Stimulated activated naive CD8-positive, alpha-beta T cell treated with anti-CD3 and anti-CD28 coated beads, Interleukin-15, Interleukin-2, amounts not matched to agents 100 ng/mL and 50 ng/mL, for 24 hours (primary cell): ENCODE data around the gene CDK6.

Experiments used
- H3K27ac Mint-ChIP-seq: one replicate; pipeline ENCODE4 v1.8.0; 2021; ENCODE audit warnings: mild to moderate bottlenecking, mixed read lengths
- H3K27me3 Mint-ChIP-seq: one replicate; pipeline ENCODE4 v1.8.0; 2021; ENCODE audit warnings: mixed read lengths
- H3K36me3 Mint-ChIP-seq: one replicate; pipeline ENCODE4 v1.8.0; 2021; ENCODE audit warnings: low read depth, mixed read lengths
- H3K4me1 Mint-ChIP-seq: one replicate; pipeline ENCODE4 v1.8.0; 2021; ENCODE audit warnings: low read depth, mixed read lengths
- H3K4me3 Mint-ChIP-seq: one replicate; pipeline ENCODE4 v1.8.0; 2021; ENCODE audit warnings: mild to moderate bottlenecking, mixed read lengths
- H3K9me3 Mint-ChIP-seq: one replicate; pipeline ENCODE4 v1.8.0; 2021; ENCODE audit warnings: mixed read lengths

The CDK6 gene

GRCh38 chr7:92720604-92721350 lies 115.6 kb downstream of the CDK6 start:
- H3K27ac Mint-ChIP-seq: peak overlapping the region; percentile 40
- H3K4me1 Mint-ChIP-seq: peaks cover 77% of the 10 kb centered on the region
- H3K9me3 Mint-ChIP-seq: no peaks in the 10 kb centered on the region
- no peaks in the 10 kb centered on the region for H3K27me3 Mint-ChIP-seq
- no peak overlapping the region for H3K4me3 Mint-ChIP-seq
- peaks cover 98% of the 10 kb centered on the region for H3K36me3 Mint-ChIP-seq

- Mint-ChIP-seq H3K4me3 (peak overlapping the region; percentile 83), H3K36me3 (peaks cover 92% of the 10 kb centered on the region), H3K27ac (peak overlapping the region; percentile 97), H3K9me3 (no peaks in the 10 kb centered on the region), H3K27me3 (no peaks in the 10 kb centered on the region), H3K4me1 (peaks cover 79% of the 10 kb centered on the region)
These were observed 118.2 kb downstream of the CDK6 start for GRCh38 chr7:92717993-92718716.

DNA sequence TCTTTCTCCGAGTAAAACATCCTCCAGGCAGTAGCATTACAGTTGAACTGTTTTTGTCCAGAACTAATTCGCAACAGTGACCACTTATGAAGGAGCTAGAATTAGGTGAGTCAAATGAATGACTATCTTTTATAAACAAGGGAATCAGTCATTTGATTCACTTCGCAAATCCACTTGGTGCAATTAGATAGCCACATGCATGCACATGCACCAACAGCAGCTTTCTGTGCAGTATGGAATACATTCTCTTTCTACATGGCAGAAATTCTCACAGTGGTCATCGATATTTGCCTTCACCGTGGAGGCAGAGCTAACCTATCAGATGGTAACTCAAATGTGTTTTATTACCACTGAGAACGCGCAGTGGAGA lies 118.8 kb downstream of the CDK6 start:
- H3K9me3 Mint-ChIP-seq: no peaks in the 10 kb centered on the region
- H3K27ac Mint-ChIP-seq: peak overlapping the region; percentile 97
- peak overlapping the region; percentile 83 for H3K4me3 Mint-ChIP-seq
- peaks cover 87% of the 10 kb centered on the region for H3K36me3 Mint-ChIP-seq
- H3K4me1 Mint-ChIP-seq: peaks cover 73% of the 10 kb centered on the region
- no peaks in the 10 kb centered on the region for H3K27me3 Mint-ChIP-seq

DNA sequence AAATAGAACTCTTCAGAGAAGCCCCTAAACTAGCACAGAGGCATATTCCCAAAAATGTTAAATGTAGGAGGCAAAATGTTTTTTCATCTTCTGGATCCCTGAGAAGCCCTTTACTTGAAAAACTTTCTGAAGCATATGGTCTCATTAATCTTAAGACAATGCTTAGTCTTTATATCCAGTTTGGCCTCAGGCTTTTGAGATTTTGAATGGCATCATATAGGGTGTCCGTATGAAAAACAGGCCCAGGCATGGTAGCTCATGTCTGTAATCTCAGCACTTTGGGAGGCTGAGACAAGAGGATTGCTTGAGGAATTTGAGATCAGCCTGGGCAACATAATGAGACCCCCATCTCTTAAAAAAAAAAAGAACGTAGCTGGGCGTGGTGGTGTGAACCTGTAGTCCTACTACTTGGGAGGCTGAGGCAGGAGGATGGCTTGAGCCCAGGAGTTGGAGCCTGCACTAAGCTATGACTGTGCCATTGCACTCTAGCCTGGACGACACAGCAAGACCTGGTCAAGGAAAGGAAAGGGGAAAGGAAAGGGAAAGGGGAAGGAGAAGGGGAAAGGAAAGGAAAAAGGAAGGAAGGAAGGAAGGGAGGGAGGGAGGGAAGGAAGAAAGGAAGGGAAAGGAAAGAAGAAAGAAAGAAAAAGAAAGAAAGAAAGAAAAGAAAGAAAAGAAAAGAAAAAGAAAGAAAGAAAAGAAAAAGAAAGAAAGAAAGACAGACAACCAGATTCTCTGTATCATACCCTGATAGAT lies 119.4 kb downstream of the CDK6 start:
- peak overlapping the region; percentile 83 for H3K4me3 Mint-ChIP-seq
- H3K27ac Mint-ChIP-seq: peak overlapping the region; percentile 97
- H3K9me3 Mint-ChIP-seq: no peaks in the 10 kb centered on the region
- H3K4me1 Mint-ChIP-seq: peaks cover 67% of the 10 kb centered on the region
- peaks cover 81% of the 10 kb centered on the region for H3K36me3 Mint-ChIP-seq
- H3K27me3 Mint-ChIP-seq: no peaks in the 10 kb centered on the region

DNA sequence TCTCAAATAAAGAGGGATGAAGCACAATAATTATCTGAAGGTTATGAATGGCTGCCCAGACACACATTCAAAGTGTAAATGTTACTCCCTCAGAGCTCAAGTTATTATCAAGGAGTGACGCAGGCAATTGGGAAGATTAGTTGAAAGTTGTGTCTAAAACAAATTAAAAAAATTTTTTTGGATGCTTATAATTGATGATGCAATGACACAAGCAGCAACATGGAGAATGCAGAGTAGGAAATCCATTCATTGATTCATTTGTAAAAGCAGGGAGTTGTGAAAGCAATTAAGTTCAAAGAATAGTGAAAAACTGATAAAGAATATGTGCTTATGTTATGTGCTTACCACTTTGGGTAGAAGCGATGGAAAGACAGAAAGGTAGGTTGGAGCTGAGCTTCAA lies 120.4 kb downstream of the CDK6 start:
- Mint-ChIP-seq H3K4me1 (peaks cover 62% of the 10 kb centered on the region), H3K27me3 (no peaks in the 10 kb centered on the region), H3K27ac (peak overlapping the region; percentile 24), H3K36me3 (peaks cover 70% of the 10 kb centered on the region), H3K9me3 (no peaks in the 10 kb centered on the region), H3K4me3 (no peak overlapping the region)

GRCh38 chr7:92714767-92715166 lies 121.6 kb downstream of the CDK6 start:
- Mint-ChIP-seq H3K36me3 (peaks cover 69% of the 10 kb centered on the region), H3K4me3 (no peak overlapping the region), H3K4me1 (peaks cover 62% of the 10 kb centered on the region), H3K9me3 (no peaks in the 10 kb centered on the region), H3K27me3 (no peaks in the 10 kb centered on the region), H3K27ac (no peak overlapping the region)

GRCh38 chr7:92714280-92714679 lies 122.1 kb downstream of the CDK6 start:
- no peaks in the 10 kb centered on the region for H3K27me3 Mint-ChIP-seq

GRCh38 chr7:92709912-92710311 lies 126.5 kb downstream of the CDK6 start:
- H3K27ac Mint-ChIP-seq: peak overlapping the region; percentile 58
- H3K9me3 Mint-ChIP-seq: no peaks in the 10 kb centered on the region
- peaks cover 59% of the 10 kb centered on the region for H3K36me3 Mint-ChIP-seq
- H3K27me3 Mint-ChIP-seq: no peaks in the 10 kb centered on the region
- peaks cover 63% of the 10 kb centered on the region for H3K4me1 Mint-ChIP-seq
- H3K4me3 Mint-ChIP-seq: no peak overlapping the region

More at GRCh38 chr7:92714280-92714679, 122.1 kb downstream of the CDK6 start:
- peak overlapping the region; percentile 64 for H3K27ac Mint-ChIP-seq
- H3K36me3 Mint-ChIP-seq: peaks cover 67% of the 10 kb centered on the region
- H3K4me3 Mint-ChIP-seq: no peak overlapping the region
- no peaks in the 10 kb centered on the region for H3K9me3 Mint-ChIP-seq
- peaks cover 61% of the 10 kb centered on the region for H3K4me1 Mint-ChIP-seq

DNA sequence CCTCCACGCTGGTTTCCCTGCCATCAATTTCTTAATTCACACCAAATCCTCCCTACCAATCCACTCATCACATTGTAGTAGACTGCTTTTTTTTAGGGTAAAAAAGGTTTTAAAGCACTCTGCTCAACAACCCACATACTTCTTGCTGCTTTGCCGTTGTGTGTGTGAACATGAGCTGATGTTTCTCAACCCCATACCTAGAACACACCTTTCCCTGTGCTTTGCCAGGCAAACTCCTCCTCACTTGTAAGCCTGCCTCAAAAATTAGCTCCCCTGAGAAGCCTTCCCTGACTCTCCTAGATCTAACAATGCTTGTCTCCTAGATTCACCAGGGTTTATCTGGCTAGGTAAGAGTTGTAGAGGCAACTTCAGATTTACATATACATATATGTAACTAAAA lies 127.2 kb downstream of the CDK6 start:
- Mint-ChIP-seq H3K9me3 (no peaks in the 10 kb centered on the region), H3K36me3 (peaks cover 57% of the 10 kb centered on the region), H3K27me3 (no peaks in the 10 kb centered on the region), H3K4me3 (no peak overlapping the region), H3K4me1 (peaks cover 60% of the 10 kb centered on the region), H3K27ac (peak overlapping the region; percentile 92)

DNA sequence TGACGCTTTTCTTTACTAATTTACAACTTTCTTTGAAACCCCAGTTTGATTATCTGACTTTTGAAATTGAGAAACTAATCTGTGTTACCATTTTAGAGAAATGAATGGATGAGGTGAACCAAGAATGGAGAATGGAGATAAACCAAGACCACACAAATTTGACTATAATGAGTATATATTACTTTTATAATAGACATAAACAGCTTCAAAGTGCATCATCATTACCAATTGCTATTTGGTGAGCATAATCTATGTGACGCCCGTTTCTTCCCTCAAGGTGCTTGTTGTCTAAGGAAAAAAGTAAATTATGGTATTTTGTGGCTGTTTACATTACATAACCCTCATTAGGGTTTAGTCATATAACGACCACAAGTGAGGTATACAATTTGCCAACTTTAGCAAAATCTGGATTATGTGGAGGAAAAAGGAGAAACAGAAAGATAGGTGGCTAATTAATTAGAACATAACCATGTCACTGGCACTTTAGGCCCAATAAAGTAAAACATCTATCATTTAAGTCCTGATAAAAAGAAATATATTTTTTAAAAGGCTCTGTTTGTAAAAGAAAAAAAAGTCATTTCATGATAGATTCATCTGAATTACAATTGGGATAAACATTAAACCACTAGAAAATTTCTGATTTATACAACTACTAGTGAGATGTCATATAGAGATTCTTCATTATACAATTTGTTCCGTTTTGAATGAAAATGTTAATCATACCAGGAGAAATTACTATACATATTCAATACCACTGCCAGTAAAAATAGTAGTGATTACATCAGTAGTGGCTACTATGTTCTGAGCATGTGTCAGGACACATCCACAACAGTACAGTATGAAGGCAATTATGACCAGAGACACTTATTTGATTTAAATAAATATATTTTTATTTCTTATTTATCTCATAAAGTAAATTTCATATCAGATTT lies 128.0 kb downstream of the CDK6 start:
- Mint-ChIP-seq H3K36me3 (peaks cover 57% of the 10 kb centered on the region), H3K27ac (peak overlapping the region; percentile 93), H3K9me3 (no peaks in the 10 kb centered on the region), H3K27me3 (no peaks in the 10 kb centered on the region), H3K4me1 (peaks cover 55% of the 10 kb centered on the region), H3K4me3 (no peak overlapping the region)

GRCh38 chr7:92707435-92707834 lies 128.9 kb downstream of the CDK6 start:
- no peaks in the 10 kb centered on the region for H3K9me3 Mint-ChIP-seq
- H3K36me3 Mint-ChIP-seq: peaks cover 64% of the 10 kb centered on the region
- H3K4me1 Mint-ChIP-seq: peaks cover 55% of the 10 kb centered on the region
- H3K27me3 Mint-ChIP-seq: no peaks in the 10 kb centered on the region
- H3K4me3 Mint-ChIP-seq: no peak overlapping the region
- peak overlapping the region; percentile 93 for H3K27ac Mint-ChIP-seq

DNA sequence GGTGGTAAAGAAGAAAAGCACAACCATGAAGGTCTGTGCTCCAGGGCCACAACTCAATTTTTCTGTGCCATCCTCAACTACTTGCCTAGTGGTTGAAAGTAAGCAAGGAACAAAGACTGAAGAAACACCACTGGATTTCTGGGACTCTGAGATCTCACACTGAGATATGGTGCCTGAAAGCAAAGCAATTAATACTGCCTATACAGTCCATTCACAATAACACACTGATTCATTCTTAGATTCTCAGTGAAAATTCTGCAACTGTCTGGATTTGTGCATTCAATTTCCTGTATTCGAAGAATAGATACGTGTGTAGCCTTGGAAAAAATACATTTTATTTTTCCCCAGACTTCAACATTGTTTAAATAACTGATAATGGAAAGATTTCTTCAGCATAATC lies 129.8 kb downstream of the CDK6 start:
- H3K27me3 Mint-ChIP-seq: no peaks in the 10 kb centered on the region
- no peaks in the 10 kb centered on the region for H3K9me3 Mint-ChIP-seq
- H3K36me3 Mint-ChIP-seq: peaks cover 68% of the 10 kb centered on the region
- H3K4me3 Mint-ChIP-seq: peak overlapping the region; percentile 61
- H3K4me1 Mint-ChIP-seq: peaks cover 55% of the 10 kb centered on the region
- H3K27ac Mint-ChIP-seq: peak overlapping the region; percentile 93

DNA sequence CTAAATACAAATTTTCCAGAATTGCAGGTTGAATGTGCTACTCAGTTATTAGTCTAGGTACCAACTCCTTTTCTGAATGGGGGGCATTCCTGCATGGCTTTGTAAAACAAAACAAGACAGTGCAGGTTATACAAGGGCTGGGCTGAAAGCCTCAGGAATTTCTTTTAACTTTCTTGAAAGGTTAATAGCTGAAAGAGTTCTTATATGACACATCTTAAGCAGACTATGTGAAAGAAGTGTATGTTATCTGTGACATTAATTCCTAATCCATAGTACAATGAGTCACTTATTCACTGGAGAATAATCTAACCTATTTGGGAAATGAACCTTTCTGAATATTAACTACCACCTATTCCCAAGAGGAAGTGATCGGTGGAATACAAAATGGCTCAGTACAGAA lies 130.5 kb downstream of the CDK6 start:
- Mint-ChIP-seq H3K4me1 (peaks cover 55% of the 10 kb centered on the region), H3K27ac (peak overlapping the region; percentile 93)

GRCh38 chr7:92704858-92705257 lies 131.5 kb downstream of the CDK6 start:
- H3K27ac Mint-ChIP-seq: no peak overlapping the region
- no peaks in the 10 kb centered on the region for H3K9me3 Mint-ChIP-seq
- H3K4me1 Mint-ChIP-seq: peaks cover 49% of the 10 kb centered on the region
- no peak overlapping the region for H3K4me3 Mint-ChIP-seq
- no peaks in the 10 kb centered on the region for H3K27me3 Mint-ChIP-seq
- H3K36me3 Mint-ChIP-seq: peaks cover 71% of the 10 kb centered on the region

More for the DNA sequence above, 130.5 kb downstream of the CDK6 start:
- Mint-ChIP-seq H3K4me3 (no peak overlapping the region), H3K27me3 (no peaks in the 10 kb centered on the region), H3K9me3 (no peaks in the 10 kb centered on the region), H3K36me3 (peaks cover 71% of the 10 kb centered on the region)
